HG03469 (cell line): ENCODE results near the gene SPOCK1.

ENCODE experiments used
- ATAC-seq: cut with Tn5 transposase; IDR thresholded peaks from one replicate; pipeline ENCODE4 v1.9.1; 2021; ENCODE audit warnings: mild to moderate bottlenecking, moderate library complexity, moderate number of reproducible peaks; ENCODE audit not compliant: unreplicated experiment

Gene SPOCK1

GRCh38 chr5:137176126-137176525 is 323.0 kb downstream of the SPOCK1 start:
- ATAC-seq: no peak

GRCh38 chr5:137174196-137174595 is 324.9 kb downstream of the SPOCK1 start:
- ATAC-seq: no peak

GRCh38 chr5:137172258-137172657 is 326.9 kb downstream of the SPOCK1 start:
- ATAC-seq: no peak

GRCh38 chr5:137167187-137167586 is 331.9 kb downstream of the SPOCK1 start:
- no peak for ATAC-seq

GRCh38 chr5:137164961-137165360 is 334.2 kb downstream of the SPOCK1 start:
- no peak for ATAC-seq

- no peak for ATAC-seq
Observed at GRCh38 chr5:137164536-137164935, 334.6 kb downstream of the SPOCK1 start.

GRCh38 chr5:137158691-137159090 is 340.4 kb downstream of the SPOCK1 start:
- ATAC-seq: no peak

GRCh38 chr5:137156180-137156579 is 342.9 kb downstream of the SPOCK1 start:
- no peak for ATAC-seq

GRCh38 chr5:137155261-137156000 is 343.7 kb downstream of the SPOCK1 start:
- no peak for ATAC-seq

- ATAC-seq: no peak
Observed at GRCh38 chr5:137152616-137153015, 346.5 kb downstream of the SPOCK1 start.

GRCh38 chr5:137148655-137149054 is 350.5 kb downstream of the SPOCK1 start:
- no peak for ATAC-seq

- no peak for ATAC-seq
Observed at GRCh38 chr5:137148159-137148558, 351.0 kb downstream of the SPOCK1 start.

GRCh38 chr5:137147346-137147745 is 351.8 kb downstream of the SPOCK1 start:
- ATAC-seq: no peak

GRCh38 chr5:137146402-137146890 is 352.7 kb downstream of the SPOCK1 start:
- ATAC-seq: no peak

- no peak for ATAC-seq
Observed at GRCh38 chr5:137145721-137146120, 353.4 kb downstream of the SPOCK1 start.

- ATAC-seq: no peak
Observed at GRCh38 chr5:137144656-137145055, 354.5 kb downstream of the SPOCK1 start.

GRCh38 chr5:137142764-137143605 is 356.1 kb downstream of the SPOCK1 start:
- peak; percentile 79 for ATAC-seq

GRCh38 chr5:137142346-137142745 is 356.8 kb downstream of the SPOCK1 start:
- peak; percentile 21 for ATAC-seq

GRCh38 chr5:137141779-137142178 is 357.3 kb downstream of the SPOCK1 start:
- ATAC-seq: no peak

- no peak for ATAC-seq
Observed at GRCh38 chr5:137136991-137137632, 362.0 kb downstream of the SPOCK1 start.

- no peak for ATAC-seq
Observed at GRCh38 chr5:137134920-137135532, 364.1 kb downstream of the SPOCK1 start.
